Measurements from ENCODE around the gene INSYN2B.

INSYN2B gene

DNA sequence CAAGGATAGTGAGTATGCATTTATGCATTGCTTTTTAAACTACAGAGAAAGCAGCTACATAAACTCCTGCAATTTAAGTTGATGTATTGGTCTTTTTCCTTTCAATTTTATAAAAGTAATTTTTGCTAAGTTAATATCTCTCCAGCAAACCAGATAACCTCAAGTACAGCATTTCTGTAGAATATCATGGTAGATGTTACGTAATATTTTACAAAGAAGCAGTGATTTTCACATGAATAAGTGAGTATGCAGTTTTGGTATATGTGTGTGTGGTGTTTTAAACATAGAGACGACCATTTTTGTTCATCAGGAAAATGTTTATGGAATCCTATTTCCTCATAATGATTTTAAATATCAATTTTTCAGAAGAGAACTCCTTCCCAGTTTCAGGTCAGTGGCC, 118.9 kb downstream of the INSYN2B start:
- no peak for ATAC-seq (ENCODE audit: insufficient read depth, low read depth)

DNA sequence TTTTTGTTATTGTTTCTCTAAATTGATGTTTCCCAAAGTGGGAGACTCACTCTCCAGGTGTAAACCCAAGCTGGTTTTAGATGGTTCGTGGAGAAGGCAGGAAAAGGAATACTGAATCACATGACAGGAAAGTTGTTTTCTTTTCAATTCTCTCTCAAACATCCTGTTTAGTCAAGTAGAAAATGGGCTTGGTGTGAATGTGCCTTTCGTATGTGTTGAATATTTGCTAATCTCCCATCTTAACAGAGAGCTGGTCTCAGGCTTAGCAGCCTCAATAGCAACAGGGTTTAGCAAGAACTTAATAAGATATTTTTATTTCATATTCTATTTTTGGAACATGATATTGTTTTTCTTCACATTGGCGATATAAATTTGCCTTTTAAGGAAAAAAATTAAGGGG, 119.7 kb downstream of the INSYN2B start:
- peaks cover 3% of the 10 kb centered on the region; the same call in 1 of the 2 replicates for H4K20me1 ChIP-seq (ENCODE audit: insufficient read depth, low read length)
- DNase-seq, result no peak

More for the DNA sequence above, 118.9 kb downstream of the INSYN2B start:
- Histone ChIP-seq H4K20me1 (ENCODE audit: insufficient read depth, low read length) (peaks cover 3% of the 10 kb centered on the region; the same call in 1 of the 2 replicates), H3K27ac (ENCODE audit: low read length) (no peak overlapping the region), H3K36me3 (ENCODE audit: insufficient read depth, low read length) (peaks cover 30% of the 10 kb centered on the region; the same call in 1 of the 2 replicates), H3K4me2 (ENCODE audit: insufficient read depth, low read length) (no peak overlapping the region), H2AFZ (ENCODE audit: low read depth, low read length) (no peak overlapping the region), H3K79me2 (ENCODE audit: insufficient read depth, low read length) (peaks cover 2% of the 10 kb centered on the region; the same call in 1 of the 2 replicates), H3K4me1 (ENCODE audit: insufficient read depth, low read length) (no peaks in the 10 kb centered on the region), H3K4me3 (ENCODE audit: low read depth in 1 of 2, low read length in 2 of 2) (no peak overlapping the region), H3K9me3 (ENCODE audit: insufficient read depth, low read length, severe bottlenecking) (no peaks in the 10 kb centered on the region), H3K9ac (ENCODE audit: low read depth, low read length) (no peak overlapping the region), H3K27me3 (ENCODE audit: insufficient read depth, low read length, poor library complexity) (no peaks in the 10 kb centered on the region)
- no peak for DNase-seq
- TF ChIP-seq, protein P1, sequence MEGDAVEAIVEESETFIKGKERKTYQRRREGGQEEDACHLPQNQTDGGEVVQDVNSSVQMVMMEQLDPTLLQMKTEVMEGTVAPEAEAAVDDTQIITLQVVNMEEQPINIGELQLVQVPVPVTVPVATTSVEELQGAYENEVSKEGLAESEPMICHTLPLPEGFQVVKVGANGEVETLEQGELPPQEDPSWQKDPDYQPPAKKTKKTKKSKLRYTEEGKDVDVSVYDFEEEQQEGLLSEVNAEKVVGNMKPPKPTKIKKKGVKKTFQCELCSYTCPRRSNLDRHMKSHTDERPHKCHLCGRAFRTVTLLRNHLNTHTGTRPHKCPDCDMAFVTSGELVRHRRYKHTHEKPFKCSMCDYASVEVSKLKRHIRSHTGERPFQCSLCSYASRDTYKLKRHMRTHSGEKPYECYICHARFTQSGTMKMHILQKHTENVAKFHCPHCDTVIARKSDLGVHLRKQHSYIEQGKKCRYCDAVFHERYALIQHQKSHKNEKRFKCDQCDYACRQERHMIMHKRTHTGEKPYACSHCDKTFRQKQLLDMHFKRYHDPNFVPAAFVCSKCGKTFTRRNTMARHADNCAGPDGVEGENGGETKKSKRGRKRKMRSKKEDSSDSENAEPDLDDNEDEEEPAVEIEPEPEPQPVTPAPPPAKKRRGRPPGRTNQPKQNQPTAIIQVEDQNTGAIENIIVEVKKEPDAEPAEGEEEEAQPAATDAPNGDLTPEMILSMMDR (IDR thresholded peaks at IDR 0.05; ENCODE audit: borderline replicate concordance, extremely low read depth, low read length, poor library complexity, severe bottlenecking), result no peak
- TF ChIP-seq EZH2 (IDR thresholded peaks at IDR 0.05; ENCODE audit: borderline replicate concordance, low read depth, low read length, severe bottlenecking), result no peak

DNA sequence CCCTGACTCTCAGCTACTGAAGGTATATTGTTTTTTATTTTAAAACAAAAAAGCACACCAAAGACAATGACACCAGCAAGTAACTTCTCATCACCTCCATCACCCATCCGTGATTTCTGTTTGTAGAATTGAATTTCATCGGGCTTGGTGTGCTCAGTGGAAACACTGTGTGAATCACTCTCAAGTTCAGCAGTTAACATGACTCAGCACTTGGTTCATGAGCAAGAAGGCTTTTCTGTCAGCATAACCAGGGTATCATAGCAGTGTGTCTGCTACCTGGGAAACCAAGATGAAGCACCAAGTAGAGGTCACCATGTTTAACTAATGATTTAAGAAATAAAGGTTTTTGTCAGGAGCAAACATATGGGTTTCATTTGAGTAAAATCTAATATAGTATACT, 123.7 kb downstream of the INSYN2B start:
- H3K36me3 ChIP-seq (ENCODE audit: insufficient read depth, low read length), result peaks cover 37% of the 10 kb centered on the region
- H3K9ac ChIP-seq (ENCODE audit: low read depth, low read length), result no peak overlapping the region
- no peak overlapping the region for H3K4me3 ChIP-seq (ENCODE audit: low read depth in 1 of 2, low read length in 2 of 2)
- no peaks in the 10 kb centered on the region for H3K9me3 ChIP-seq (ENCODE audit: insufficient read depth, low read length, severe bottlenecking)
- H3K27ac ChIP-seq (ENCODE audit: low read length), result no peak overlapping the region
- no peak for TF ChIP-seq EZH2 (IDR thresholded peaks at IDR 0.05; ENCODE audit: borderline replicate concordance, low read depth, low read length, severe bottlenecking)
- TF ChIP-seq, protein P1 (IDR thresholded peaks at IDR 0.05; ENCODE audit: borderline replicate concordance, extremely low read depth, low read length, poor library complexity, severe bottlenecking), result no peak
- H2AFZ ChIP-seq (ENCODE audit: low read depth, low read length), result no peak overlapping the region
- no peaks in the 10 kb centered on the region for H3K4me1 ChIP-seq (ENCODE audit: insufficient read depth, low read length)
- H3K27me3 ChIP-seq (ENCODE audit: insufficient read depth, low read length, poor library complexity), result no peaks in the 10 kb centered on the region
- H4K20me1 ChIP-seq (ENCODE audit: insufficient read depth, low read length), result no peaks in the 10 kb centered on the region; the same call in 1 of the 2 replicates
- DNase-seq, result no peak
- H3K4me2 ChIP-seq (ENCODE audit: insufficient read depth, low read length), result no peak overlapping the region
- ATAC-seq (ENCODE audit: insufficient read depth, low read depth), result no peak
- no peaks in the 10 kb centered on the region for H3K79me2 ChIP-seq (ENCODE audit: insufficient read depth, low read length)

More for the DNA sequence above, 119.7 kb downstream of the INSYN2B start:
- Histone ChIP-seq H3K4me1 (ENCODE audit: insufficient read depth, low read length) (no peaks in the 10 kb centered on the region), H2AFZ (ENCODE audit: low read depth, low read length) (no peak overlapping the region), H3K79me2 (ENCODE audit: insufficient read depth, low read length) (peaks cover 2% of the 10 kb centered on the region; the same call in 1 of the 2 replicates), H3K36me3 (ENCODE audit: insufficient read depth, low read length) (peaks cover 33% of the 10 kb centered on the region; the same call in 1 of the 2 replicates), H3K27me3 (ENCODE audit: insufficient read depth, low read length, poor library complexity) (no peaks in the 10 kb centered on the region), H3K4me2 (ENCODE audit: insufficient read depth, low read length) (no peak overlapping the region), H3K9me3 (ENCODE audit: insufficient read depth, low read length, severe bottlenecking) (no peaks in the 10 kb centered on the region), H3K27ac (ENCODE audit: low read length) (no peak overlapping the region), H3K4me3 (ENCODE audit: low read depth in 1 of 2, low read length in 2 of 2) (no peak overlapping the region), H3K9ac (ENCODE audit: low read depth, low read length) (no peak overlapping the region)
- TF ChIP-seq EZH2 (IDR thresholded peaks at IDR 0.05; ENCODE audit: borderline replicate concordance, low read depth, low read length, severe bottlenecking), result no peak
- TF ChIP-seq, protein P1 (IDR thresholded peaks at IDR 0.05; ENCODE audit: borderline replicate concordance, extremely low read depth, low read length, poor library complexity, severe bottlenecking), result no peak
- no peak for ATAC-seq (ENCODE audit: insufficient read depth, low read depth)

All from DND-41 (cell line).